ENCODE data around the gene BCL2L12. TPM values are rescaled to one million over a fixed set of nuclear protein-coding genes. Genes with fewer than 3 reads are reported as not detected.

BCL2L12 gene
- polyA plus RNA-seq, 1 of the 3 experiments (the other 2 are of a cell fraction): 27.9 TPM

GRCh38 chr19:49626226-49626625, 39.5 kb upstream of the BCL2L12 start:
- H3K27ac ChIP-seq (ENCODE audit: low read depth in 2 of 2, low read length in 1 of 2): no peak overlapping the region
- ChIA-PET POLR2A (interaction anchor here (0.6 kb wide), 1 partner anchor 657 kb away, joined by 3 read pairs; no protein-coding TSS in a partner anchor), CTCF (no interaction called here)
- no peak overlapping the region for H3K9ac ChIP-seq
- H3K4me3 ChIP-seq (ENCODE audit: low read depth in 2 of 2, low read length in 1 of 2): no peak overlapping the region
- TF ChIP-seq FOXM1 (IDR thresholded peaks at IDR 0.05; ENCODE audit: low read depth) (no peak), FOXJ3 (CRISPR knock-in tag; IDR thresholded peaks at IDR 0.05) (no peak), YY1 (IDR thresholded peaks at IDR 0.05; ENCODE audit: low read depth) (no peak), EZH2phosphoT487 (IDR thresholded peaks at IDR 0.05; ENCODE audit: borderline replicate concordance, low read depth) (no peak), ZBTB33 (IDR thresholded peaks at IDR 0.05; ENCODE audit: borderline replicate concordance, low read depth) (no peak), MEF2A (IDR thresholded peaks at IDR 0.05; ENCODE audit: borderline replicate concordance, low read depth) (no peak), POLR2AphosphoS5 (IDR thresholded peaks at IDR 0.05; ENCODE audit: low read depth, low read length) (no peak), RAD21 (IDR thresholded peaks at IDR 0.05; ENCODE audit: low read length) (no peak), NFIC (IDR thresholded peaks at IDR 0.05; ENCODE audit: borderline replicate concordance) (no peak), PBX3 (IDR thresholded peaks at IDR 0.05) (no peak)
- TF ChIP-seq, protein P1, sequence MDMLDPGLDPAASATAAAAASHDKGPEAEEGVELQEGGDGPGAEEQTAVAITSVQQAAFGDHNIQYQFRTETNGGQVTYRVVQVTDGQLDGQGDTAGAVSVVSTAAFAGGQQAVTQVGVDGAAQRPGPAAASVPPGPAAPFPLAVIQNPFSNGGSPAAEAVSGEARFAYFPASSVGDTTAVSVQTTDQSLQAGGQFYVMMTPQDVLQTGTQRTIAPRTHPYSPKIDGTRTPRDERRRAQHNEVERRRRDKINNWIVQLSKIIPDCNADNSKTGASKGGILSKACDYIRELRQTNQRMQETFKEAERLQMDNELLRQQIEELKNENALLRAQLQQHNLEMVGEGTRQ (IDR thresholded peaks at IDR 0.05; ENCODE audit: borderline replicate concordance, low read depth, low read length): no peak
- TF ChIP-seq, protein P2, sequence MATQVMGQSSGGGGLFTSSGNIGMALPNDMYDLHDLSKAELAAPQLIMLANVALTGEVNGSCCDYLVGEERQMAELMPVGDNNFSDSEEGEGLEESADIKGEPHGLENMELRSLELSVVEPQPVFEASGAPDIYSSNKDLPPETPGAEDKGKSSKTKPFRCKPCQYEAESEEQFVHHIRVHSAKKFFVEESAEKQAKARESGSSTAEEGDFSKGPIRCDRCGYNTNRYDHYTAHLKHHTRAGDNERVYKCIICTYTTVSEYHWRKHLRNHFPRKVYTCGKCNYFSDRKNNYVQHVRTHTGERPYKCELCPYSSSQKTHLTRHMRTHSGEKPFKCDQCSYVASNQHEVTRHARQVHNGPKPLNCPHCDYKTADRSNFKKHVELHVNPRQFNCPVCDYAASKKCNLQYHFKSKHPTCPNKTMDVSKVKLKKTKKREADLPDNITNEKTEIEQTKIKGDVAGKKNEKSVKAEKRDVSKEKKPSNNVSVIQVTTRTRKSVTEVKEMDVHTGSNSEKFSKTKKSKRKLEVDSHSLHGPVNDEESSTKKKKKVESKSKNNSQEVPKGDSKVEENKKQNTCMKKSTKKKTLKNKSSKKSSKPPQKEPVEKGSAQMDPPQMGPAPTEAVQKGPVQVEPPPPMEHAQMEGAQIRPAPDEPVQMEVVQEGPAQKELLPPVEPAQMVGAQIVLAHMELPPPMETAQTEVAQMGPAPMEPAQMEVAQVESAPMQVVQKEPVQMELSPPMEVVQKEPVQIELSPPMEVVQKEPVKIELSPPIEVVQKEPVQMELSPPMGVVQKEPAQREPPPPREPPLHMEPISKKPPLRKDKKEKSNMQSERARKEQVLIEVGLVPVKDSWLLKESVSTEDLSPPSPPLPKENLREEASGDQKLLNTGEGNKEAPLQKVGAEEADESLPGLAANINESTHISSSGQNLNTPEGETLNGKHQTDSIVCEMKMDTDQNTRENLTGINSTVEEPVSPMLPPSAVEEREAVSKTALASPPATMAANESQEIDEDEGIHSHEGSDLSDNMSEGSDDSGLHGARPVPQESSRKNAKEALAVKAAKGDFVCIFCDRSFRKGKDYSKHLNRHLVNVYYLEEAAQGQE (IDR thresholded peaks at IDR 0.05; ENCODE audit: low read depth, low read length): no peak
- H3K4me2 ChIP-seq: no peak overlapping the region
- H3K9me3 ChIP-seq: no peaks in the 10 kb centered on the region
- H3K9me2 ChIP-seq: no peaks in the 10 kb centered on the region
- H2AFZ ChIP-seq (ENCODE audit: low read depth): no peak overlapping the region
- peaks cover 12 to 26% of the 10 kb centered on the region in 2 experiments for H3K36me3 ChIP-seq (replicated peaks in 1 of 2; ENCODE audit: control insufficient read depth in 1 of 2, insufficient read depth in 2 of 2, low read length in 1 of 2)
- 91% methylated on average over 11 of the region's 11 CpGs for WGBS (ENCODE audit: low lambda C conversion rate)
- peaks cover 14% of the 10 kb centered on the region for H3F3A ChIP-seq (replicated peaks; ENCODE audit: insufficient read depth)
- peaks cover 6 to 7% of the 10 kb centered on the region in 2 experiments; a peak in 3 of 4 replicates for H3K4me1 ChIP-seq (ENCODE audit: control insufficient read depth in 1 of 2, insufficient read depth in 2 of 2, low read depth in 1 of 2, low read length in 1 of 2)
- peaks cover 3% of the 10 kb centered on the region; the same call in 1 of the 2 replicates for H4K20me1 ChIP-seq (ENCODE audit: insufficient read depth)
- no peak for DNase-seq
- no peaks in the 10 kb centered on the region for H3K27me3 ChIP-seq (ENCODE audit: insufficient read depth)
- H3K79me2 ChIP-seq (ENCODE audit: insufficient read depth): 0 out of 2 replicates have a peak, but pooled peaks cover 2% of the 10 kb centered on the region
